HG02588 (cell line): ENCODE data around the gene N4BP2L2.

Experiments
- ATAC-seq: cut with Tn5 transposase; IDR thresholded peaks from one replicate; pipeline ENCODE4 v1.9.1; 2021; ENCODE audit warnings: mild to moderate bottlenecking, moderate library complexity; ENCODE audit not compliant: unreplicated experiment

The N4BP2L2 gene

DNA sequence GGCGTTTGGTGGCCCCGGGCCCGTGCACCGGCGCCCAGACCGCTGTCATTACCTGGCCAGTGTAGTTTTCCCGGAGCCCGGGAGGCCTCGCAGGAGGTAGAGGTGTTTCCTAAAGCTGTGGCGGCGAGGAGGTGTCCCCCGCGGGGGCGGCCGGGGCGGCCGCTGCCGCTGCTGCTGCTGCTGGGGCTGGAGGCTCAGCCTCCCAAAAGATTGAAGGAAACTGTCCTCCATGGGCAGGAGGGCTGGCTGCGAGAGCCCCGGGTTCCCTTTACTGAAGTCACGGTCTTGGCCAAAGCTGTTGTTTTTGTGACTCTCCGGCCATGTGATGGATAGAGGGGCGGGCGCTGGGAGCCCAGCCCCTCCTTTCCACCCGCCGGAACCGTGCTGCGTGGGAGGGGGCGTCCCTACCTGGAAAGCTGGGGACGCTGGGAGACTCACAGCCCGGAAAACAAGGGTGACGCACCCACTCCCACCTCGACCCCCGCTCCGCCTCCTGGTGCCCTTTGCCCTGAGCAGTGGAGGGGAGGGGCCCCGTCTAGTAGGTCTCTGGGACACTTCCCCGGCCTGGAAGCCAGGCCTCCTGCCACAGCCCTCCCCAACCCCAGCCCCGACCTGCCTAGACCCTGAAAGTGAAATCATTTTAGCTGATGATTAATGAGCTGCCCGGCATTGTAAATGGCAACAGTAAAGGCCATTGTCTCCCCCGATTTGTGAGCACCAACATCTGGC lies 110.6 kb downstream of the N4BP2L2 start, which contains the start of gene N4BP2L1:
Gene N4BP2L1, minus strand, starts transcription at position 279 of the 729 bp plus-strand sequence. Its CDS starts 48 bp downstream, at position 231.
- ATAC-seq, result peak; percentile 75

- peak; percentile 8 for ATAC-seq
Measured at GRCh38 chr13:32426990-32427851, 111.4 kb downstream of the N4BP2L2 start.

DNA sequence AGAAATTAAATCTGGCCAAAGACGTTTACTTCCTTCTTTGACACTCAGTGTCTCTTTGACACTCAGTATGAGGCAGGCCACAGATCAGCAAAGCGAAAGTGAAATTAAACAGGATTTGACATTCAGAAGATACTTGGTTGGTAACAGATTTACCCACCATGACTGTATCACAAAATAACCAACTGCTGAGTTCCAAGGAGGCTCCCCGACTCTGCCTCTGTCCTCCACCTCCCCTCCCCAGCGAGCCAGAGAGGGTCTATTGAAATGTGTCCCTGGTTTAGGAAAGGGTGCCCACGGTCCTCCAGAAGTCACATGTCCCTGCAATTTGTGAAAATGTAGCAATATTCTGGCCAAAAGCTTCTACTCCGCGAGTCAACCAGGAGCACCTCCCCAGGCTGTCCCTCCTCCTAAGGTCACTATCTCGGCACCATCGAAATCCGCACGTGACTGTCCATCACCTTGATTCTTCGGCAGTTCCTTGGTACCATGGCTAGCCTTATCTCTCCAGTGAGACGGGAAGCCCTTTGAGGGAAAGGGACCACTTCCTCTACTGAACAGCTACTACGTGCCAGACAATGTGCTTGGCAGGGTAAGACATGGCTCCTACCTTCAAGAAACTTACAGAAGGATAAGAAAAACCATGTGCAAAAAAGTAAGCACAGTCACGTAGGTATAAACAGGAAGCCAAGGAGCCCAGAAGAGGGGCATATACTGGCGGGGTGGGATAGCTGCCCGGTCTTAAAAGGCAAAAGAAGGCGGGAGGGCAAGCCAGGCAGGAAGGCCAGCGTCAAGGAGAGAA lies 112.2 kb downstream of the N4BP2L2 start:
- peak; percentile 26 for ATAC-seq

- ATAC-seq, result no peak
Measured at GRCh38 chr13:32425158-32425557, 113.4 kb downstream of the N4BP2L2 start.

DNA sequence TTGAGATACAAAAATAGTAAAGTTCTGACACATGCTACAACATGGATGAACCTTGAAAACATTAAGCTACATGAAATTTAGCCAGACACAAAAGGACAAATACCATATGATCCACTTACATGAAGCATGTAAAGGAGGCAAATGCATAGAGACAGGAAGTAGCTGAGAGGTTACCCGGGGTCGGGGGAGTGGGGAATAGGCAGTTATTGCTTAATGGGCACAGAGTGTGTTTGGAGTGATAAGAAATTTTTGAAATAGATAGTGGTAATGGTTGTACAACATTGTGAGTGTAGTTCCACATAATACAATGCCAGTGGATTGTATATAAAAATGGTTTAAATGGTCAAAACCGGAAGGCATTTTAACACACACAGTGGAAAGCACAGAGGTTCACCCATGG lies 115.0 kb downstream of the N4BP2L2 start:
- ATAC-seq, result no peak

- no peak for ATAC-seq
Measured at GRCh38 chr13:32419862-32420261, 118.7 kb downstream of the N4BP2L2 start.

DNA sequence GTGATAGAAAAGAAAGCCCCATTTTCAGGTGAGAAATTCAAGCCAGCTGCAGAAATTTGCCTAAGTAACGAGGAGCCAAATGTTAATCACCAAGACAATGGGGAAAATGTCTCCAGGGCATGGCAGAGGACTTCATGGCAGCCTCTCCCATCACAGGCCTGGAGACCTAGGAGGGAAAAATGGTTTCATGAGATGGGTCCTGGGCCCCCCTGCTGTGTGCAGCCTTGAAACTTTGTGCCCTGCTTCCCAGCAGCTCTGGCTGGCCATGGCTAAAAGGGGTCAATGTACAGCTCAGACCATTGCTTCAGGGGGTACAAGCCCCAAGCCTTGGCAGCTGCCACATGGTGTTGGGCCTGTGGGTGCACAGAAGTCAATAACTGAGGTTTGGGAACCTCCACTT lies 120.6 kb downstream of the N4BP2L2 start:
- ATAC-seq, result no peak

DNA sequence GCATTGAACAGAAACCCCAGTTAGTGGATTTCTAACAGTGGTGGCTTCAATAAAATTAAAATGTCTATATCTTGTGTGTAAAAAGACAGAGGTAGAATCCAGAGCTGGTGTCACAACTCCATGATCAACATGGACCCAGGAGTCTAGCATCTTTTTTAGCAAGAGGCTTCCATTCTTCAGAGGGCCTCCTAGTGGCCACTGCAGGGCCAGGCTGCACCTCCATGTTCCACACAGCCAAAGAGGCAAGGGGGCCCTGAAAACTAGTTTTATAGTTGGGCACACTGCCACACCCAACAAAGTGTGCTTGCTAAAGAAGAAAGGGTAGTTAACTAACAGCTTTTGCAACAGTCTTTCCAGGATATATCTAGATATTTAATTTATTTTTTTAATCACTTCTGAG lies 123.6 kb downstream of the N4BP2L2 start:
- ATAC-seq, result no peak

GRCh38 chr13:32414580-32414979 lies 124.0 kb downstream of the N4BP2L2 start:
- no peak for ATAC-seq

DNA sequence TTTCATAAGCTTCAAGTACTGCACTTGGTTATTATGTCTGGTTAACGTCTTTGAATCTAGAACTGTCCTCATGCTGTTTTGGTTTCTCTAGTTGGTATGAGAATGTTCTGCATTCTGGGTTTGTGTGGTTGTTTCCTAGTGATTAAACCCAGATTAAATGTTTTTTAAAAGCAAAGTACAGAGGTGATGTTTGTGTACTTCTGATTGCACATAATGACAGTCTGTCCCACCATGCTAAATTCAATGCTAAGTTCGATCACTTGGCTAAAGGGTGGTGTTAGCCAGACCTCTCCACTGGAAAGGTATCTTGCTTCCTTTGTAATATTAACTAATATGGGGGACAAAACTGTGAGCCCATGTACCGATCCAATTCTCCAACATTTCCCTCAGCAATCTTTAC lies 125.3 kb downstream of the N4BP2L2 start:
- ATAC-seq, result no peak

DNA sequence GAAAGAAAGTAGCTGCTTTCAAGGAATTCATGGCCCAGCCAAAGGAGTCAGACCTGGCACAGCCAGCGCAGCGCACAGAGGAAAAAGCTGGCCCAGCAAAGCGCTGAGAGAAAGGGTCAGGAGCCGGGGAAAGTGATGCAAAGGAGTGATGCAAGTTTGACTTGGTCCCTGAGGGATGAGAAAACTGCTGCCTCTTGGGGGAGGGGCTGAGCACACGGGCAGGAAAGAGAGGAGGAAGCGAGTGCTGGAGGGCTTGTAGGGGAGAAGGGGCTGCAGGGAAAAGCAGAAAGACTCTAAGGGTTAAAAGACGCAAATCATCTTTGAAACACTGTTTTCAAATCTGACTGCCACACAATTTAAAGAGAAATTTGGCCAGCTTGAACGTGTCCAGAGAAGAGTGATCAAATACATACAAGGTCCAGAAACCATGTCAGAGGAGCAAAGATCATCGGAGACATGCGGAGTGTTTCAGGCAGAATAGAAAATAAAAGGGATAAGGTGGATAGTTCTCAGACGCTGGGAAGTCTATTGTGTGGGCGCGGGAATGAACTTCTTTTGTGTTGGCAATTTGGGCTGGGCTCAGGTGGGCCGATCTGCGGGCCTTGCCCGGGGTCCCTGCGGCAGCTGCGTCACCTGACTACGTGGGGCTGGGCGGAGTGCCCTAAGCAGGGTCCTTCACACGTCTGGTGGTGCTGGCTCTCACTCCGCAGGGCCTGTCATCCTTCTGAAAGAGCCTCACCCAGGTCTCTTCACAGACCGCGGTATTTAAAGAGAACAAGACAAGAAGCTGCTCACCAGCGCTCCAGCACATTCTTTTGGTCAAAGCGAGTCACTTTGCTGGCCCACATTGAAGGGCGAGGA lies 128.8 kb downstream of the N4BP2L2 start:
- ATAC-seq, result no peak

- no peak for ATAC-seq
Measured at GRCh38 chr13:32409001-32409313, 129.6 kb downstream of the N4BP2L2 start.

DNA sequence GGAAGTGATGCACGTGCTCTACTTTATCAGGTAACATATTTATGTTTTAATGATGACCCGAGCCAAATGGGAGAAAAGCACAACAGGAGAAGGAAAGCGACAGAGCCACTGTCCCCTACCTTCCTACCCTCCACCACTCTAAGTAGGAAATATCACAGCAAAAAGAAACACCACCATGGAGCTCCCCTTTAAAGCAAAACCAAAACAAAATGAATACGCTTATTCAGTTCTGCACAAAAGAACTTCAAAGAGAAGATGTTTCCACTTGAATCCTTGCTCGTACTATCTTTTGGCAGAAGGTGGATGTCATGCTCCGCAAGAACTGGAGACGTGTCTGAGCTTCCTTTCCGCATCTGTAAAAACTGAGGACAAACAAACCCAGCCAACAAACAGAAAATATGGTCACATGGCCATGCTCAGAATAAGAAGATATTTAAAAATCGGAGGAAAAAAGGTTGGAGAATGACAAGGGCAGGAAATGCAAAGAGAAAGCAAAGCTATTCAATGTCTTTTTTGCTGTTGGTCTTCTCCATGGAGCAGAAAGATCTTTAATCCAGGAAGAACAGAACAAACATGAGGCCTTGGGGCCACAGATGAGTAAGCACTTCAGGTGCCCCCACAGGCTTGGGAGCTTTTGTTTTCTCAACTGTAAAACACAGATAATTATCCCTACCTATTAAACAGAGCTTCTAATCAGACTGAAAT lies 130.1 kb downstream of the N4BP2L2 start:
- ATAC-seq, result no peak

GRCh38 chr13:32407854-32408253 lies 130.7 kb downstream of the N4BP2L2 start:
- ATAC-seq, result no peak

- no peak for ATAC-seq
Measured at GRCh38 chr13:32403108-32403507, 135.5 kb downstream of the N4BP2L2 start.

- ATAC-seq, result no peak
Measured at GRCh38 chr13:32391101-32391619, 147.4 kb downstream of the N4BP2L2 start.

DNA sequence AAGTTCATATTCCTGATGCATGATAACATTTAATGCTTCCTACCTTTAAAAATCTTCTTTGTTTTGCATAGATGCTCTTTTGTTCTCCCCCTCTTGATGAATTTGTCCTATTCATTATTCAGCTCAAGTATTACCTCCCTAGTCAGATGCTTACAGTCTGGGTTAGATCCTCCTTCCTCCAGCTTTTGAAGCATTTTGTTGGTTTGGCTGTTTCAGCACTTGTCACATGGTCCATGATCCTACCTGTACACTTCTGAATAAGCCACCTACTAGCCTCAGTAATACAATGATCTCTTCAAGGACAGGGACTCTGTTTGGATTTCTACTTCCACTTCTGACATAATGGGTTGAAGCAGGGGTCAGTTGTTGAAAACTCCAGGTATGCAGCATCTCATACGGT lies 148.1 kb downstream of the N4BP2L2 start:
- no peak for ATAC-seq

- no peak for ATAC-seq
Measured at GRCh38 chr13:32390048-32390447, 148.5 kb downstream of the N4BP2L2 start.

GRCh38 chr13:32385410-32385809 lies 153.2 kb downstream of the N4BP2L2 start:
- ATAC-seq, result no peak

GRCh38 chr13:32384702-32385101 lies 153.9 kb downstream of the N4BP2L2 start:
- no peak for ATAC-seq
